HuH-7 (cell line): Measurements from ENCODE around the gene ASIC4.

Experiments
- DNase-seq: peaks from one replicate; pipeline ENCODE4 v3.0.0; 2011; ENCODE audit warnings: low spot score

Gene ASIC4

GRCh38 chr2:219514836-219515235, 554 bp downstream of the ASIC4 start:
- no peak for DNase-seq

GRCh38 chr2:219515874-219516629, 1.8 kb downstream of the ASIC4 start:
- no peak for DNase-seq

- no peak for DNase-seq
Measured at GRCh38 chr2:219516888-219517287, 2.6 kb downstream of the ASIC4 start.

- no peak for DNase-seq
Measured at GRCh38 chr2:219517954-219518778, 3.9 kb downstream of the ASIC4 start.

- no peak for DNase-seq
Measured at GRCh38 chr2:219519526-219519916, 5.2 kb downstream of the ASIC4 start.

- no peak for DNase-seq
Measured at GRCh38 chr2:219520079-219520478, 5.8 kb downstream of the ASIC4 start.

GRCh38 chr2:219521066-219521880, 7.0 kb downstream of the ASIC4 start:
- DNase-seq: peak; percentile 97

GRCh38 chr2:219522111-219523030, 8.1 kb downstream of the ASIC4 start:
- DNase-seq: peak; percentile 79

GRCh38 chr2:219523031-219523671, 8.9 kb downstream of the ASIC4 start:
- DNase-seq: no peak

- no peak for DNase-seq
Measured at GRCh38 chr2:219524817-219525216, 10.5 kb downstream of the ASIC4 start.

GRCh38 chr2:219525533-219526232, 11.4 kb downstream of the ASIC4 start:
- DNase-seq: no peak

- DNase-seq: no peak
Measured at GRCh38 chr2:219526320-219527075, 12.2 kb downstream of the ASIC4 start.

- no peak for DNase-seq
Measured at GRCh38 chr2:219527076-219527394, 12.8 kb downstream of the ASIC4 start.

- no peak for DNase-seq
Measured at GRCh38 chr2:219527472-219527871, 13.2 kb downstream of the ASIC4 start.

GRCh38 chr2:219530048-219530963, 16.0 kb downstream of the ASIC4 start:
- DNase-seq: peak; percentile 98

- DNase-seq: no peak
Measured at GRCh38 chr2:219531639-219532377, 17.5 kb downstream of the ASIC4 start.

GRCh38 chr2:219532378-219532649, 18.0 kb downstream of the ASIC4 start:
- no peak for DNase-seq
